ENCODE data around the gene EDA. TPM values are rescaled to one million over a fixed set of nuclear protein-coding genes. Genes with fewer than 3 reads are reported as not detected.
"Not testable (repeated sequence)": the region's sequence is repeated elsewhere in the genome, so short reads cannot be mapped to it uniquely, and the experiment has no call there.

Gene EDA
- total RNA-seq, 4 donors from 2014 or later = 0.51 to 3.3 (median 1.3) TPM

GRCh38 chrX:69996113-69996468, 380.2 kb downstream of the EDA start:
- Histone ChIP-seq H3K36me3 (no peaks in the 10 kb centered on the region), H3K4me1 (peaks cover 0 to 4% of the 10 kb centered on the region in 2 donors), H3K27ac (no peak overlapping the region), H3K9me3 (no peaks in the 10 kb centered on the region), H3K4me3 (no peak overlapping the region), H3K27me3 (no peaks in the 10 kb centered on the region)
- ATAC-seq (no peak), DNase-seq (no peak)
- in situ Hi-C loops (cut with MboI; ENCODE audit: low sequenced_read_pairs in 4 of 4) = no loop called here
- TF ChIP-seq CTCF (IDR thresholded peaks at IDR 0.05 in 4 of 5, conservative IDR thresholded peaks at IDR 0.05 in 1 of 5) (no peak), POLR2A (IDR thresholded peaks at IDR 0.05) (no peak)
- intact Hi-C loops (cut with DNase I; ENCODE audit: low total_unique reads) = no loop called here

GRCh38 chrX:69998299-69998698, 382.4 kb downstream of the EDA start:
- in situ Hi-C loops (cut with MboI; ENCODE audit: low sequenced_read_pairs in 4 of 4); H3K4me1 ChIP-seq; H3K27me3 ChIP-seq; H3K9me3 ChIP-seq; H3K4me3 ChIP-seq; ATAC-seq; intact Hi-C loops (cut with DNase I; ENCODE audit: low total_unique reads); H3K27ac ChIP-seq; DNase-seq; H3K36me3 ChIP-seq: not testable (repeated sequence)

GRCh38 chrX:70001269-70001668, 385.4 kb downstream of the EDA start:
- Histone ChIP-seq H3K27ac (no peak overlapping the region), H3K4me3 (no peak overlapping the region), H3K4me1 (no peaks in the 10 kb centered on the region), H3K27me3 (no peaks in the 10 kb centered on the region), H3K9me3 (no peaks in the 10 kb centered on the region), H3K36me3 (no peaks in the 10 kb centered on the region)
- ATAC-seq (no peak), DNase-seq (no peak)
- in situ Hi-C loops (cut with MboI; ENCODE audit: low sequenced_read_pairs in 4 of 4) (no loop called here), intact Hi-C loops (cut with DNase I; ENCODE audit: low total_unique reads) (no loop called here)
- TF ChIP-seq CTCF (IDR thresholded peaks at IDR 0.05 in 4 of 5, conservative IDR thresholded peaks at IDR 0.05 in 1 of 5) (no peak), POLR2A (IDR thresholded peaks at IDR 0.05) (no peak)

- intact Hi-C loops (cut with DNase I; ENCODE audit: low total_unique reads) = no loop called here
- no peak overlapping the region for H3K27ac ChIP-seq
- ATAC-seq (no peak), DNase-seq (no peak)
- in situ Hi-C loops (cut with MboI; ENCODE audit: low sequenced_read_pairs in 4 of 4) = no loop called here
- TF ChIP-seq POLR2A (IDR thresholded peaks at IDR 0.05) = no peak
- no peak for TF ChIP-seq CTCF (IDR thresholded peaks at IDR 0.05 in 4 of 5, conservative IDR thresholded peaks at IDR 0.05 in 1 of 5)
- H3K4me3 ChIP-seq = no peak overlapping the region
- H3K27me3 ChIP-seq = no peaks in the 10 kb centered on the region
- no peaks in the 10 kb centered on the region for H3K36me3 ChIP-seq
- H3K9me3 ChIP-seq = no peaks in the 10 kb centered on the region
- H3K4me1 ChIP-seq = no peaks in the 10 kb centered on the region
Observed at GRCh38 chrX:70001708-70002341, 385.9 kb downstream of the EDA start.

- in situ Hi-C loops (cut with MboI; ENCODE audit: low sequenced_read_pairs in 4 of 4) (no loop called here), intact Hi-C loops (cut with DNase I; ENCODE audit: low total_unique reads) (no loop called here)
- Histone ChIP-seq H3K9me3 (no peaks in the 10 kb centered on the region), H3K4me1 (no peaks in the 10 kb centered on the region), H3K27me3 (no peaks in the 10 kb centered on the region), H3K36me3 (no peaks in the 10 kb centered on the region), H3K27ac (no peak overlapping the region), H3K4me3 (no peak overlapping the region)
- DNase-seq = no peak
- ATAC-seq = no peak
- TF ChIP-seq POLR2A (IDR thresholded peaks at IDR 0.05) (no peak), CTCF (IDR thresholded peaks at IDR 0.05 in 4 of 5, conservative IDR thresholded peaks at IDR 0.05 in 1 of 5) (no peak)
Observed at GRCh38 chrX:70007946-70008345, 392.0 kb downstream of the EDA start.

Data from gastrocnemius medialis (tissue), 4 donors.